HepG2 (cell line): ENCODE measurements around the gene HTRA2. TPM values are rescaled to one million over a fixed set of nuclear protein-coding genes. Genes with fewer than 3 reads are reported as not detected.

Source experiments
- EEA1 ChIP-seq: sonication (generic); formaldehyde crosslinking; IDR thresholded peaks from 2 replicates; pipeline ENCODE4 v1.5.1; 2020; ENCODE audit warnings: mild to moderate bottlenecking, missing genetic modification reagents, borderline replicate concordance
- KDM5B ChIP-seq: sonication (generic); formaldehyde crosslinking; IDR thresholded peaks from 2 replicates; pipeline ENCODE4 v1.4.0; 2020; ENCODE audit warnings: missing genetic modification reagents, mild to moderate bottlenecking, borderline replicate concordance
- MED1 ChIP-seq: sonication (generic); formaldehyde crosslinking; IDR thresholded peaks from 2 replicates; pipeline ENCODE4 v1.4.0; 2020; ENCODE audit warnings: missing genetic modification reagents
- MTA1 ChIP-seq: sonication (generic); formaldehyde crosslinking; IDR thresholded peaks from 2 replicates; pipeline ENCODE4 v1.4.0; 2020; ENCODE audit warnings: missing genetic modification reagents, mild to moderate bottlenecking, borderline replicate concordance
- MTERF4 ChIP-seq: sonication (generic); formaldehyde crosslinking; IDR thresholded peaks from 2 replicates; pipeline ENCODE4 v1.8.0; 2023; ENCODE audit warnings: mild to moderate bottlenecking, missing genetic modification reagents
- SNAPC2 ChIP-seq: sonication (generic); formaldehyde crosslinking; IDR thresholded peaks from 2 replicates; pipeline ENCODE4 v1.8.1; 2022; ENCODE audit warnings: mild to moderate bottlenecking, missing genetic modification reagents
- SRSF4 ChIP-seq: fragments of 200-400 bp; formaldehyde crosslinking; IDR thresholded peaks from one replicate; pipeline ENCODE4 v1.6.1; 2018; ENCODE audit warnings: mild to moderate bottlenecking, low read depth, low read length, moderate library complexity; ENCODE audit not compliant: poor library complexity, severe bottlenecking
- TRAFD1 ChIP-seq: sonication (generic); formaldehyde crosslinking; IDR thresholded peaks from 2 replicates; pipeline ENCODE4 v1.5.1; 2020; ENCODE audit warnings: missing genetic modification reagents, mild to moderate bottlenecking, borderline replicate concordance
- ZNF333 ChIP-seq: sonication (generic); formaldehyde crosslinking; IDR thresholded peaks from 2 replicates; pipeline ENCODE4 v1.4.0; 2020; ENCODE audit warnings: mild to moderate bottlenecking, missing genetic modification reagents, borderline replicate concordance
- ZNF44 ChIP-seq: sonication (generic); formaldehyde crosslinking; IDR thresholded peaks from 2 replicates; pipeline ENCODE4 v1.5.1; 2020; ENCODE audit warnings: mild to moderate bottlenecking, missing genetic modification reagents
- ZNF460 ChIP-seq: sonication (generic); formaldehyde crosslinking; IDR thresholded peaks from 2 replicates; pipeline ENCODE4 v1.5.1; 2020; ENCODE audit warnings: missing genetic modification reagents, mild to moderate bottlenecking, borderline replicate concordance
- ZNF572 ChIP-seq: sonication (generic); formaldehyde crosslinking; IDR thresholded peaks from 2 replicates; pipeline ENCODE4 v1.5.1; 2020; ENCODE audit warnings: mild to moderate bottlenecking, missing genetic modification reagents
- polyA plus RNA-seq, 8 experiments: library from polyadenylated mRNA; depleted of rRNA in 3 of 8; stranded (reverse) in 7 of 8; unstranded in 1 of 8; fragments of >200 nt; fragmentation: Illumina TruSeq in 4 of 8; extraction: Trizol in 4 of 8; gene quantifications; 2 replicates each; pipeline versions ENCODE4 v1.2.1 to v1.2.3, GENCODE V29; 2011 to 2016; ENCODE audit warnings: low read depth in 4 of 8, missing spikeins in 1 of 8, mixed read lengths in 1 of 8; ENCODE audit not compliant: insufficient read depth in 1 of 8
- total RNA-seq, 5 experiments: library from RNA; depleted of rRNA; stranded (reverse); fragments of >200 nt; fragmentation: Illumina TruSeq; extraction: Trizol; gene quantifications; 2 replicates each; pipeline ENCODE4 v1.2.3, GENCODE V29; 2016; ENCODE audit warnings: low read depth in 1 of 5
- TF ChIP-seq, protein P1 (sequence below): sonication (generic); formaldehyde crosslinking; IDR thresholded peaks from 2 replicates; pipeline ENCODE4 v1.4.0; 2020; ENCODE audit warnings: missing genetic modification reagents
- TF ChIP-seq, protein P2 (sequence below): sonication (generic); formaldehyde crosslinking; IDR thresholded peaks from 2 replicates; pipeline ENCODE4 v1.4.0; 2020; ENCODE audit warnings: mild to moderate bottlenecking, low read depth, missing genetic modification reagents
- TF ChIP-seq, protein P3 (sequence below): sonication (generic); formaldehyde crosslinking; IDR thresholded peaks from 2 replicates; pipeline ENCODE4 v1.5.0; 2020; ENCODE audit warnings: mild to moderate bottlenecking, missing genetic modification reagents
- TF ChIP-seq, protein P4 (sequence below): sonication (generic); formaldehyde crosslinking; IDR thresholded peaks from 2 replicates; pipeline ENCODE4 v1.5.0; 2020; ENCODE audit warnings: mild to moderate bottlenecking, missing genetic modification reagents

The HTRA2 gene
- total and polyA plus RNA-seq, 2 of the 13 experiments (the other 11 are each of a cell fraction or from before 2014, with no cell fraction given), result 47.7 to 50.3 TPM

- TF ChIP-seq MTERF4 (CRISPR knock-in tag) (0 out of 2 replicates have a peak, but pooled peaks have one; percentile 78), KDM5B (CRISPR knock-in tag) (0 out of 2 replicates have a peak, but pooled peaks have one; percentile 11), MED1 (CRISPR knock-in tag) (no peak), ZNF44 (CRISPR knock-in tag) (no peak), TRAFD1 (CRISPR knock-in tag) (0 out of 2 replicates have a peak, but pooled peaks have one; percentile 54), ZNF333 (CRISPR knock-in tag) (0 out of 2 replicates have a peak, but pooled peaks have one; percentile 34), EEA1 (no peak), SNAPC2 (CRISPR knock-in tag) (0 out of 2 replicates have a peak, but pooled peaks have one; percentile 37), SRSF4 (no peak), ZNF460 (no peak), ZNF572 (CRISPR knock-in tag) (0 out of 2 replicates have a peak, but pooled peaks have one; percentile 83), MTA1 (CRISPR knock-in tag) (peak; percentile 61; the same call in 1 of the 2 replicates)
- TF ChIP-seq, protein P1, sequence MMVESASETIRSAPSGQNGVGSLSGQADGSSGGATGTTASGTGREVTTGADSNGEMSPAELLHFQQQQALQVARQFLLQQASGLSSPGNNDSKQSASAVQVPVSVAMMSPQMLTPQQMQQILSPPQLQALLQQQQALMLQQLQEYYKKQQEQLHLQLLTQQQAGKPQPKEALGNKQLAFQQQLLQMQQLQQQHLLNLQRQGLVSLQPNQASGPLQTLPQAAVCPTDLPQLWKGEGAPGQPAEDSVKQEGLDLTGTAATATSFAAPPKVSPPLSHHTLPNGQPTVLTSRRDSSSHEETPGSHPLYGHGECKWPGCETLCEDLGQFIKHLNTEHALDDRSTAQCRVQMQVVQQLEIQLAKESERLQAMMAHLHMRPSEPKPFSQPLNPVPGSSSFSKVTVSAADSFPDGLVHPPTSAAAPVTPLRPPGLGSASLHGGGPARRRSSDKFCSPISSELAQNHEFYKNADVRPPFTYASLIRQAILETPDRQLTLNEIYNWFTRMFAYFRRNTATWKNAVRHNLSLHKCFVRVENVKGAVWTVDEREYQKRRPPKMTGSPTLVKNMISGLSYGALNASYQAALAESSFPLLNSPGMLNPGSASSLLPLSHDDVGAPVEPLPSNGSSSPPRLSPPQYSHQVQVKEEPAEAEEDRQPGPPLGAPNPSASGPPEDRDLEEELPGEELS (CRISPR knock-in tag), result 0 out of 2 replicates have a peak, but pooled peaks have one; percentile 0
- TF ChIP-seq, protein P2, sequence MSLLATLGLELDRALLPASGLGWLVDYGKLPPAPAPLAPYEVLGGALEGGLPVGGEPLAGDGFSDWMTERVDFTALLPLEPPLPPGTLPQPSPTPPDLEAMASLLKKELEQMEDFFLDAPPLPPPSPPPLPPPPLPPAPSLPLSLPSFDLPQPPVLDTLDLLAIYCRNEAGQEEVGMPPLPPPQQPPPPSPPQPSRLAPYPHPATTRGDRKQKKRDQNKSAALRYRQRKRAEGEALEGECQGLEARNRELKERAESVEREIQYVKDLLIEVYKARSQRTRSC (CRISPR knock-in tag), result 0 out of 2 replicates have a peak, but pooled peaks have one; percentile 87
- TF ChIP-seq, protein P3, sequence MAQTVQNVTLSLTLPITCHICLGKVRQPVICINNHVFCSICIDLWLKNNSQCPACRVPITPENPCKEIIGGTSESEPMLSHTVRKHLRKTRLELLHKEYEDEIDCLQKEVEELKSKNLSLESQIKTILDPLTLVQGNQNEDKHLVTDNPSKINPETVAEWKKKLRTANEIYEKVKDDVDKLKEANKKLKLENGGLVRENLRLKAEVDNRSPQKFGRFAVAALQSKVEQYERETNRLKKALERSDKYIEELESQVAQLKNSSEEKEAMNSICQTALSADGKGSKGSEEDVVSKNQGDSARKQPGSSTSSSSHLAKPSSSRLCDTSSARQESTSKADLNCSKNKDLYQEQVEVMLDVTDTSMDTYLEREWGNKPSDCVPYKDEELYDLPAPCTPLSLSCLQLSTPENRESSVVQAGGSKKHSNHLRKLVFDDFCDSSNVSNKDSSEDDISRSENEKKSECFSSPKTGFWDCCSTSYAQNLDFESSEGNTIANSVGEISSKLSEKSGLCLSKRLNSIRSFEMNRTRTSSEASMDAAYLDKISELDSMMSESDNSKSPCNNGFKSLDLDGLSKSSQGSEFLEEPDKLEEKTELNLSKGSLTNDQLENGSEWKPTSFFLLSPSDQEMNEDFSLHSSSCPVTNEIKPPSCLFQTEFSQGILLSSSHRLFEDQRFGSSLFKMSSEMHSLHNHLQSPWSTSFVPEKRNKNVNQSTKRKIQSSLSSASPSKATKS (CRISPR knock-in tag), result no peak
- TF ChIP-seq, protein P4, sequence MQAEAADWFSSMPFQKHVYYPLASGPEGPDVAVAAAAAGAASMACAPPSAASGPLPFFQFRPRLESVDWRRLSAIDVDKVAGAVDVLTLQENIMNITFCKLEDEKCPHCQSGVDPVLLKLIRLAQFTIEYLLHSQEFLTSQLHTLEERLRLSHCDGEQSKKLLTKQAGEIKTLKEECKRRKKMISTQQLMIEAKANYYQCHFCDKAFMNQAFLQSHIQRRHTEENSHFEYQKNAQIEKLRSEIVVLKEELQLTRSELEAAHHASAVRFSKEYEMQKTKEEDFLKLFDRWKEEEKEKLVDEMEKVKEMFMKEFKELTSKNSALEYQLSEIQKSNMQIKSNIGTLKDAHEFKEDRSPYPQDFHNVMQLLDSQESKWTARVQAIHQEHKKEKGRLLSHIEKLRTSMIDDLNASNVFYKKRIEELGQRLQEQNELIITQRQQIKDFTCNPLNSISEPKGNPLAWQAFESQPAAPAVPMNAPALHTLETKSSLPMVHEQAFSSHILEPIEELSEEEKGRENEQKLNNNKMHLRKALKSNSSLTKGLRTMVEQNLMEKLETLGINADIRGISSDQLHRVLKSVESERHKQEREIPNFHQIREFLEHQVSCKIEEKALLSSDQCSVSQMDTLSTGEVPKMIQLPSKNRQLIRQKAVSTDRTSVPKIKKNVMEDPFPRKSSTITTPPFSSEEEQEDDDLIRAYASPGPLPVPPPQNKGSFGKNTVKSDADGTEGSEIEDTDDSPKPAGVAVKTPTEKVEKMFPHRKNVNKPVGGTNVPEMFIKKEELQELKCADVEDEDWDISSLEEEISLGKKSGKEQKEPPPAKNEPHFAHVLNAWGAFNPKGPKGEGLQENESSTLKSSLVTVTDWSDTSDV (CRISPR knock-in tag), result peak; percentile 42; the same call in 1 of the 2 replicates
Observed at GRCh38 chr2:74524955-74525716, 4.6 kb upstream of the HTRA2 start (continued).
